GM19324 (cell line): ENCODE results near the gene GOLGA8H.
"Not testable (repeated sequence)": the region's sequence is repeated elsewhere in the genome, so short reads cannot be mapped to it uniquely, and the experiment has no call there.

Experiments used
- ATAC-seq: cut with Tn5 transposase; IDR thresholded peaks from one replicate; pipeline ENCODE4 v1.9.1; 2021; ENCODE audit warnings: mild to moderate bottlenecking, moderate library complexity; ENCODE audit not compliant: unreplicated experiment, low FRiP score

GOLGA8H gene

DNA sequence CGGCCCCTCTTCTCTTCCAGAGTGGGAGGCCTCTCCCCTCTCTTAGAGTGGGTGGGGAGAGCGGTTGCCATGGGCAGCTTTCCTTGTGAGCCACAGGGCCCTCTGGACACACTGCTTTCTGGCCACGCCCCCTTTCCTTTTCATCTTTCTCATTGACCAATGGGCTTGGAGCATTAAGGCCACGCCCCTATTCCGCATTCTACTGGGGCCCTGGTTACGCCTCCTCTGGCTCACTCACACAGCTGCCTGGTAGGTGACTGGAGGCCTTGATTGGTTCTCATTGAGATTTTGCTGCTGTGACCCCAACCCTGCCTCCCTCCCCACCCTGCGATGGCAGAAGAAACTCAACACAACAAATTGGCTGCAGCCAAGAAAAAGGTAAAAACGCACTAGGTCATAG, at the start of gene GOLGA8H:
TSS of gene GOLGA8H (plus strand) at position 233 of the 400 bp plus-strand sequence. CDS start at position 331, 98 bp downstream.
- ATAC-seq, result not testable (repeated sequence)

DNA sequence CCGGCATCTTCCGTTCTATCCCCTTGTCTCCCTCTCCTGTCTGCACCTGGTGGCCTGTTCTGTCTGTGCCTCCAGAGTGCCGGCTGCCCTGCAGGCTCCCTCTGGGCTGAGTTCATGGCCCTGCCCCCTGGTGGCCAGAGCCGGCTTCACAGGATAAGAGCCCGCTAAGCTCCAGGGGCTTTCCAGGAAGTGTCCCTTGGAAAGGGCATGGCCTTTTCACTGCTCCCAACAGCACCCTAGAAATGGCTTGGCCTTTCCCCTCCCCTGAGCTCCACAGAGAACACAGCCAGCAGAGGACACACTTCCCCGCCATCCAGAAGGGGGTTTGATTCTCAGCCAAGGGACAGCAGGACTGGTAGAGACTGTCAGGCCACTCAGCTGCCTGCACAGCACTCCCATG, 36.9 kb upstream of the GOLGA8H start:
- ATAC-seq, result not testable (repeated sequence)

- ATAC-seq, result not testable (repeated sequence)
Observed at GRCh38 chr15:30573012-30573491, 30.8 kb upstream of the GOLGA8H start.

- ATAC-seq, result not testable (repeated sequence)
Observed at GRCh38 chr15:30579394-30579970, 24.3 kb upstream of the GOLGA8H start.

DNA sequence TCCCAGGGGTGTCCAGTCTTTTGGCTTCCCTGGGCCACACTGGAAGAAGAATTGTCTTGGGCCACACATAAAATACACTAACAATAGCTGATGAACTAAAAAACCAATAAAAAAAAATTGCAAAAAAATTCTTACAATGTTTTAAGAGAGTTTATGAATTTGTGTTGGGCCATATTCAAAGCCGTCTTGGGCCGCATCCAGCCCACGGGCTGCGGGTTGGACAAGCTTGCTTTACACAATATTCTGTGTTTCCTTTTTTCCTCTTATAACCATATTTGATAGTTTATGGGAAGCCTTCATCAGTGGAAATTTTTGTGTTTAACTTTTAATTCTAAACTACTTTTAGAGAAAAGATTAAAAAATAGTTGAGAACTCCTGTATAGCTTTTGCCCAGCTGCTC, 23.1 kb upstream of the GOLGA8H start:
- ATAC-seq, result not testable (repeated sequence)

- ATAC-seq, result not testable (repeated sequence)
Observed at GRCh38 chr15:30598953-30599352, 4.9 kb upstream of the GOLGA8H start.

GRCh38 chr15:30612271-30612670, 8.4 kb downstream of the GOLGA8H start:
- ATAC-seq, result not testable (repeated sequence)

DNA sequence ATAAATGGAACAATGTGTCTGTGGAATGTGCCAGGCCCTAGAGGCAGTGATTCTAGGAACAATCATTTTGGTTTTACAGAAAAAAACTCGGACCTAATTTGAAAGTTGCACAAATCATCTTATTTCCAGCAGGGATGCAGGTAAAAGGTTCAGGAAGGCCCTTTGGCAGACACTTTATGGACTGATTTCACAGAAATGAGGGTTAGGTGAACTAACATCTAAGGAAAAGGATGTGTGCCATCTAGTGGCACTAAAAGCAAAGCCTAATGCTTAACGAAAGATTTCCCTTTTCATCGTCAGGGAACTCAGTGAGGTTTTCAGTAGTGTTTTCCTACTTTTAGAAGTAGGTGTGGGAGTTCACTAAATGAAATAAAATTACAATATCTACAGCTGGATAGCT, 17.5 kb downstream of the GOLGA8H start:
- not testable (repeated sequence) for ATAC-seq

DNA sequence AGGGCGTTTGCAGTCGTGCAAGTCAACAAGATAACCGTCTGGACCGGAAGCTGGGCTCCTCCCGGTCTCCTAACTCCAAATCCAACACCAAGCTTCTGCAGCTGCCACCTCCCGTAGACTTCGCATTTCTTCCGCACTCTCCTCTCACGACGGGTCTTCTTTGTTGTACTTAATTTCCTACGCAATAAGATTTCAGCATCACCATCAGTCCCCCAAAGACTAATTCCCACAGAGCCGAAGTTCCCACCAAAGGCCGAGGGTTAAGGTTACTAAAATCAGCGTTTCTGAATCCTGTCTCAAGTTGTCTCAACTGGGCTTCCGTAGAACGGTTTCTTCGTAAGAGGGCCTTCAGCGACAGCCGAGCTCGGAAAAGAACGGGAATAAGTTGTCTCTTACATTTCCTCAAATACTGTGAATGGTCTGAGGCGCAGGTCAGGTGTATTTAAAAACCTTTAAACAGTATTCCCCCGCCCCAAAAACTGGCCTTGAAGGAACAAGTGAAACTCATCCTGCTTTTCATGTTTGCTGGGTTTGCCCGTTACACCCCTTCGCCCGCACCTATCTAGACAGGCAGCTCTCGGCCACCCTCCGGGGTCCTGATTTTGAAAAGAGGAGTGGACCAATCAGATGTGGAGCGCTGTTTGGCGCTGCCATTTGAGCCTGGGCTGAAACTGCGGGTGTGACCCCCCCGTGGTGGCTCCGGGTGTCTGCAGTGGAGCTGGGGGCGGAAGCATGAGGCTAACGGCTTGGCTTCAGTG, 21.8 kb downstream of the GOLGA8H start, which contains the start of gene ARHGAP11B:
TSS of gene ARHGAP11B (plus strand) at position 693 of the 758 bp plus-strand sequence.
- ATAC-seq, result peak; percentile 94

DNA sequence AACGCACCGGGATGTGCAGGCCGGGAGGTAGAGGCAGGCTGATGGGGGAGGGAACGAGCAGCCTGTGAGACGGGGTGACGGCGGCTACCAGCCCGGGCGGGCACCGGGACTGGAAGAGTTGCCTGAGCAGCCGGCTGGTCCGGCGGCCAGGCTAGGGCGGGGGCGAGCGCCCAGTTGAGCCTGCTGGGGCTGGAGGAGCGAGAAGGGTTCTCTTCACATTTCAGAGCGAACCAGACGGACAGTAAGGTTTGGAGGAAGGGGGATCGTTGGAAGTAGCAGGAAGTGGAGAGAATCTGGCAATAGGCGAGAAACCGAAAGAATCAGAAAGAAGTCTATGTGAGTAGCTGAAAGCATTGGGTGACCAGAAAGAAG, 22.4 kb downstream of the GOLGA8H start:
- ATAC-seq, result peak; percentile 4

- not testable (repeated sequence) for ATAC-seq
Observed at GRCh38 chr15:30626632-30627031, 22.8 kb downstream of the GOLGA8H start.

- ATAC-seq, result no peak
Observed at GRCh38 chr15:30650012-30650929, 46.4 kb downstream of the GOLGA8H start.

- ATAC-seq, result not testable (repeated sequence)
Observed at GRCh38 chr15:30661154-30661553, 57.3 kb downstream of the GOLGA8H start.
